Measurements from ENCODE around the gene SCN2A.

- TF ChIP-seq CTCF (optimal IDR thresholded peaks at IDR 0.05 in 1 of 3, IDR thresholded peaks at IDR 0.05 in 1 of 3, conservative IDR thresholded peaks at IDR 0.05 in 1 of 3; ENCODE audit: extremely low read depth in 1 of 3, insufficient read depth in 2 of 3, low read length in 3 of 3) (no peak), EZH2 (IDR thresholded peaks at IDR 0.05; ENCODE audit: low read length) (no peak)
Observed at GRCh38 chr2:165391791-165392190, 152.6 kb downstream of the SCN2A start.

All from keratinocyte (primary cell).